GM21737 (cell line): ENCODE measurements around the gene MARCHF5.

Experiments
- ATAC-seq: cut with Tn5 transposase; IDR thresholded peaks from one replicate; pipeline ENCODE4 v1.9.1; 2021; ENCODE audit warnings: mild to moderate bottlenecking, moderate library complexity; ENCODE audit not compliant: unreplicated experiment

MARCHF5 gene, protein sequence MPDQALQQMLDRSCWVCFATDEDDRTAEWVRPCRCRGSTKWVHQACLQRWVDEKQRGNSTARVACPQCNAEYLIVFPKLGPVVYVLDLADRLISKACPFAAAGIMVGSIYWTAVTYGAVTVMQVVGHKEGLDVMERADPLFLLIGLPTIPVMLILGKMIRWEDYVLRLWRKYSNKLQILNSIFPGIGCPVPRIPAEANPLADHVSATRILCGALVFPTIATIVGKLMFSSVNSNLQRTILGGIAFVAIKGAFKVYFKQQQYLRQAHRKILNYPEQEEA

DNA sequence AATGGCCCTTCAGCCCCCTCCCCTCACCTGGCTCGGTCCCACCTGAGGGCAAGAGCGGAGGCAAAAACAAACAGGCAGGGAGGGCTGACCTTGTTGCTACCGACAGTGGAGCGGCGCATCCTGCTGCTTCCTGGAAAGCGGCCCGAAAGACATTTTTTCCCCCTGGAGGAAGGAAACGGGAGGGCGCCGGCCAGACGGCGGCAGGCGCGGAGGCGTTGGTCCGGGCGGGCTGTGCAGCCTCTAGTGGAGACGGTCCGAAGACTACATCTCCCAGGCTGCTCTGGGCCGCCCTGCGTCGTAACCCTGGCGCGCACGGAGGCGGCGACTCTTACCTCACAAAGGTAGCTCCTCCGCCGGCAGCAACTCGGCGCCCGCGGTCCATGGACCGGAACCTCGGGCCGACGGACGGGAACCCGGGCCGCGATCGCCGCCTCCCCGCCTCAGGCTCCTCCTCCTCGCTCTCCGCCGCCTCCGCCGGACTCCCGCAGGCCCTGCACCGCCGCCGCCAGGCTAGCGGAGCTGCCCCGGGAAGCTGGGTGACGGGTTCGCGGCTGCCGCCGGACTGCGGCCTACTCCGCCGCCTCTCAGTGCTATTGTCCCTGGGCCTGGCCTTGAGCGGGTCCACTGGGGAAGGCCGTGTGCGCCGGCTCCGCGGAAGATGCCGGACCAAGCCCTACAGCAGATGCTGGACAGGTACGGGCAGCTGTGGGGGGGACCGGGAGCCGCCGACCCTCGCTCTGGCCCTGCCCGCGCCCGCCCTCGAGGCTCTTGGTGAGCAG lies at the start of gene MARCHF5, which contains the start of gene CPEB3:
MARCHF5 (plus strand) TSS at position 331 of the 779 bp plus-strand sequence; CDS start at position 659, 328 bp downstream.
CPEB3 (minus strand) TSS at position 242 of the 779 bp plus-strand sequence. CDS start 50,728 bp downstream, outside the sequence.
- ATAC-seq = peak; percentile 99

DNA sequence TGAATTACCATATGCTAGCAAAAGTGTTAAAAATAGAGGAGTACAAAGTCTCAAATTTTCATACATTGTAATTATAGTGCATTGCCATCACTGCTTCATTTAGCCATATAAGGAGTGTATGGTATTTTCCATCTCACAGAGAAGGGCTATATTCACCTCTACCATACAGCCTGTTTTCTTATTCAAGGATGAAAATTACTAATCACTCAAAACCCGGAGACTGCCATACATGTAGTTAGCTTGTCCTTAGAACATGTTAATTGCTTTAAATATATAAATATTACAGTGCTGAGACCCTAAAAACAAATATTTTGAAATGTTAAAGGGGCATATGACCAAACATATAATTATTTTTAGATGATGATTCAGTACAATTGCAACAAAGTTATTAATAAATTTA lies 49.5 kb upstream of the MARCHF5 start:
- ATAC-seq = no peak

DNA sequence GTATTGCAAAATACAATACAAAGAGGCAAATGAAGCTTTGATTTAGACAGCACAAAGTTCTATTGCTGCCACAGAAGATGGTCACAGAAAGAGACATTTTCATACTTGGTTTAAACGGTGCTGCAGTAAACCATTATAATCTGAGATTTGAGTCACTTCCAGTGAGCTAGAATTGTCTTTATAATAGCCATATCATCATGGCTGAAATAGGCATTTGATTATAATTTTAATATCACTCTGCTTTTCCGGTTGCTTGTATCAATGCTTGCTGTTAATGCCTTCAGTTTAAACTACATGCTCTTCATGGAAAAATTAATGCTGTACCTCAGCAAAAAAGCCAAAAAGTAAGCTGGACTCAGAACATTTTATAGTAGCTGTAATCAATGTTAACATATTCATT lies 48.6 kb upstream of the MARCHF5 start:
- ATAC-seq = no peak

DNA sequence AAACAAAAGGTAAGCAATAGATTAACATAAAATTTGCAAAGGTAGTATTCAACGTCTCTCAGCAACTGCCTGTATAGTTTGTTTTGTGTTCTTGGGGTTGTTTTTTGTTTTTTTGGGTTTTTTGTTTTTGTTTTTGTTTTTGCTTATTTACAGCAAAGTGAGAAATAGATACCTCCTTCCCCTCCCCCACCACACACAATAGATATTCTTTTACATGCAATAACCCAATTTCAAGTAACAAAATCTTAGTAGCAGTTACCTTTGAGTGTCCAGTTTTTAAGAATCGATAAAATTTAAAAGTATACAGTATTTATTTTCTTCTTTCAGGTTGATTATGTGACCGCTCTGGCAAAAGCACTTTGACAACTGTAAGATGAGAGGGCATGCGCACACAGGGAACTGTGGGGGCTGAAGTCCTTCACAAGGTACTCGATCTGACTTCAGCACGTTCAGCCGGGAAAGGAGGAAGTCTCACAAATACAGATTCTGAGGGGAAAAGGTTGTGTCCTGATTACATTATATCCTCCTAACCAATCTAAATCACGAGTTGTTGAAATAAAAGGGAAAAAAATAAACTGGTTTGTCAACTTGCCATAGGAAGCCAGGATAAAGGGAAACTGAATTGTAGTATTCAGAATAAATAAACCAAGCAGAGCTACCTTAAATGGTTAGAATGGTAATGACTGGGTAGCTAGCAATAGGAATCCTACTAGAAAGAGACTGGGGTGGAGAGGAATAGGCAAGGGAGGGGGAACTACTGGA lies 47.9 kb upstream of the MARCHF5 start:
- no peak for ATAC-seq

DNA sequence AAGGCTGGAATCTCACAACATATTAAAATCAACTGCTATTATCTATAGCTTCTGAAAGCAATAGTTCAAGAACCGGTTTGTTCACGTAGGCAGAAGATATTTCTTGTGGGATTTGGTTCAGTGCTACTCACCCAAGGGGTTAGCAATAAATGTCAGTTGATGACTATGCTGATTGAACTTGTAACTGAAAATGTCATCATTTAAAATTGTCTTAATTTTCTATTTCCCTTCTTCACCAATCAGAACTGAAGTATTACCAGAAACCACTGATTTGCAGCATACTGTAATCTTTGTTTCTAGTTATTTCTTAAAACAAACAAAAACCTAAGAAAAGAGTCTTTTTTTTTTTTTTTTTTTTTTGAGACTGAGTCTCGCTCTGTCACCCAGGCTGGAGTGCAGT lies 46.2 kb upstream of the MARCHF5 start:
- no peak for ATAC-seq

DNA sequence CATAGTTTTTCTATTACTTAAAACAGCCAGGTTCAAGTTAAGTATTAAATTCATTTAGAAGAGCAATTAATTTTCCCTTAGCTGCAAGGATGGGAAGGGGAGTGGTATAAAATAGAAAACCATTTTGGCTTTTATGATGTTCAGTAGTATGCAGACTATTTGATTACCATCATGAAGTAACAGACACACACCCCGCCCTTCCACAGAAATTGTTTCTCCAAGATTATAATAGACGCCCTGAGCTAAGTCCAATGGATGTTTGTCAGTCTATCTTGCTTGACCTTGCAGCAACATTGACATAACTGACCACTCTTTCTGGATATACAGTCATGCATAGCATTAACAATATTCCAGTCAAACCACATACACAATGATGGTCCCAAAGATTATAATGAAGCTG lies 42.4 kb upstream of the MARCHF5 start:
- ATAC-seq = no peak

DNA sequence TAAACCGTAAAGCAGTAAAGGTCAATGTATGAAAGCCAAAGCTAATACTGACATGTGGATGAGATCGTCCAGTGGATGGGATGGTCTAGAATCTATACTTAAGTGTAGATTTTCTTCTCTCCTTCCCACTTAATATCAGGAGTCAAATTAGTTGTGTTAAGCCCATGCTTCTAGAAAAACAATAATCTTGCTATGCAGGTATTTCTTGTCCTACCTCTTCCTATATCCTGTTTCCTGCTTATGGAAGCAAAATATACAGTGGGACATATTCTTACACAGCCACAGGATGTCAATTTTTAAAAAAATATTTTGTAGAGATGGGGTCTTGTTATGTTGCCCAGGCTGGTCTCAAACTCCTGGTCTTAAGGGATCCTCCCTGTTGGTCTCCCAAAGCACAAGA lies 27.6 kb upstream of the MARCHF5 start:
- ATAC-seq = no peak

DNA sequence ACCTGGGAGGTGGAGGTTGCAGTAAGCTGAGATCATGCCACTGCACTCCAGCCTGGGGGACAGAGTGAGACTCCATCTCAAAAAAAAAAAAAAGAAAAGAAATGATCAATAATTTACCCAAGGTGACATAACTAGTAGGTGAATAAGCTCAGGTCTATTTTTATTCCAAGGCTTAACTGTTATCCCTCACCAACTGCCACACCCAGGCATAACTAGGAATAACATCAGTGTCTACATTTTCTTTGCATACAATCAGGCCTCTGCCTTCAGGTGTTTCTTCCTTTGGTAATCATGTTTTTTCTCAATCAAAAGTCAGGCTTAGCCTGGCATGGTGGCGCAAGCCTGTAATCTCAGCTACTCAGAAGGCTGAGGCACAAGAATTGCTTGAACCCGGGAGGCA lies 26.7 kb upstream of the MARCHF5 start:
- no peak for ATAC-seq

DNA sequence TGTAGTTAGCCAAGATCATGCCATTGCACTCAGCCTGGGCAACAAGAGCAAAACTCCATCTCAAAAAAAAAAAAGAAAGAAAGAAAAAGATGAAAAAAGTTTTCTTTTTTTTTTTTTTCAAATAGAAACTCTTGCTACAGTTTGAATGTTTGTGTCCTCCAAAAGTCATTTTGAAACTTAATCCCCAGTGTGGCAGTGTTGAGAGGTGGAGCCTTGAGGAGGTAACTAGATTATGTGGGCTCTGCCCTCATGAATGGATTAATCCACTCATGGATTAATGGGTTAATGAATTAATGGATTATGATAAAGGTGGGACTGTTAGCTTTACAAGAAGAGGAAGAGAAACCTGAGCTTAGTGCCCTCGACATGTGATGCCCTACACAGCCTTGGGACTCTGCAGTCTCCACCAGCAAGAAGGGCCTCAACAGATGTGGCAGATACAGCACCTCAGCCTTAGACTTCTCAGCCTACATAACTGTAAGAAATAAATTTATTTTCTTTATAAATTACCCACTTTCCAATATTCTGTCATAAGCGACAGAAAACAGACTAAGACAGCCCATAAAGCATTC lies 25.2 kb upstream of the MARCHF5 start:
- ATAC-seq = no peak

DNA sequence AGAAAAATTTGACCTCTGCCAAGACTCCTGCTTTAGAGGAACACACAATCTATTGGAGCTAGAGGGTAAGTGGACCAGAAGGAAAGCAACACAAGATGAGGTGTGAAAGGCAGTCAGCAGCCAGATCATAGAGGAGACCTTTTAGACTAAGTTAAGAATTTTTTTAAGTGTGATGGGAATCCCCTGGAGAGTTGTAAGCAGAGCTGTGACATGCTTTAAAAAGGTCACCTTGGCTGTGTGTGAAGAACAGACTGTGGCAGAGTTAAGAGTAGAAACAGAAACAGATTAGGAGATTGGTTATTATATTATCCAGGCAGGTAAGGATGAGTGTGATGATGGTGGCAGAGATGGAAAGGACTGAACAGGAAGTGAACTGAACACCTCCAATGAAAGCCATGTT lies 23.6 kb upstream of the MARCHF5 start:
- ATAC-seq = no peak

DNA sequence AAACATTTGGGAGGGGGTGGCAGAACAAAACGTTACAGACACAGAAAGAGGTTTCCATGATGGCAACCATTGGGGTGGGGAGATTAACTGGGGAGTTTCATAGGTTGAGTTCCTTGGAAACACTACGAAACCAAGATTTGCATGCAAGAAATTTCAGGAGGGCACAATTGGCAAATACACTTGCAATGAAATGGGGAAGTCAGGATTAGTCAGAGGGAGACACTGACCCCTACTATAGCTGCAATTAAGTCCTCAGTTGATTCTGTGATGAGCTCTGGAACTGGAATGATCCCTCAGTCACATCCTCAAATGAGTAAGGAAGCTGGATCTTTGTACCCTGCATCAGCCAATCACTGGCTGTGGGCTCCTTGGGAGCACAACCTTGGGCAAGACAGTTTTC lies 22.2 kb upstream of the MARCHF5 start:
- no peak for ATAC-seq

DNA sequence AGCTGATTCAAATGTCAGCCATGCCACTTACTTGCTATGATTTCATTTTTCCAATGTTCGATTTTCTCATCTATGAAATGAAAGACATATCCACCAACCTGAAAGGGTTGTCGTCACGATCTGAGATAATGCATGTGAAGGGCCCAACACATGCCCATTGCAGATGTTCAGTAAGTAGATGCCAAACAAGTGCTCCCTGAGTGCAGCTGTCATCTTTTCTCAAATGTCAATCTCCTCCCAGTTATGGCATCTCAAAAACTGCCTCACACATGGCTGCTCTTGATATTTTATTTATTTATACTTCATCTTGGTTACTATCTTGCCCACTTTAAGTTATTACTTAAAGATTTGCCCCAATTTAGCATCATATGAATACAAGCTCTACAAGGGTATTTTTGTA lies 16.9 kb upstream of the MARCHF5 start:
- ATAC-seq = no peak

DNA sequence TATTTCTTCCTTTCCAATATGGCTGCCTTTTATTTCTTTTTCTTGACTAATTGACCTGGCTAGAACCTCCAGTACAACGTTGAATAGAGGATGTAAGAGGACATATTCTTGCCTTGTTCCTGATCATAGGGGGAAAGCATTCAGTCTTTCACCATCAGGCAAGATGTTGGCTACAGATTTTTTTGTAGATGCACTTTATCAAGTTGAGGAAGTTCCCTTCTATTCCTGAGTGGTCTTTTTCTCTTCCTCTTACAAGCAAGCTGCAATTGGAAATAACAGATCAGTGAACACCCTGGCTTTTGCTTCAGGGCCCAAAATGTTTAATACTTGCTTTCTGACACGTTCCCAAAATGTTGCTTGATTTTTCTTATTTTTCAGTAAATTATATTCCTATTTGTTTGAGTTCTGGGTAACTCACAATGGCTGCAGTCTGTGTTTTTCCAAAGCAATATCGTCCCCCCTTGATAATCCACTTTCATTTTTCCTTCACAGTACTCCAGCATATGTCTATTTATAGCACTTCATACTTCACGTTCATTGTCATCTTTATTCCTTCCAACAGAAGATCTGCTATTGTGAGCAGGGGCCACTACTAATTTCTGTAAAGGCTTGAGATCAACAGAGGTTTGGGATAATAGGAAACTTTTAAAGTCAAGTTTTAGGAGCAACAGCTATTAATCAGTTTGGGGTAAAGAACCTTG lies 11.8 kb upstream of the MARCHF5 start:
- no peak for ATAC-seq

DNA sequence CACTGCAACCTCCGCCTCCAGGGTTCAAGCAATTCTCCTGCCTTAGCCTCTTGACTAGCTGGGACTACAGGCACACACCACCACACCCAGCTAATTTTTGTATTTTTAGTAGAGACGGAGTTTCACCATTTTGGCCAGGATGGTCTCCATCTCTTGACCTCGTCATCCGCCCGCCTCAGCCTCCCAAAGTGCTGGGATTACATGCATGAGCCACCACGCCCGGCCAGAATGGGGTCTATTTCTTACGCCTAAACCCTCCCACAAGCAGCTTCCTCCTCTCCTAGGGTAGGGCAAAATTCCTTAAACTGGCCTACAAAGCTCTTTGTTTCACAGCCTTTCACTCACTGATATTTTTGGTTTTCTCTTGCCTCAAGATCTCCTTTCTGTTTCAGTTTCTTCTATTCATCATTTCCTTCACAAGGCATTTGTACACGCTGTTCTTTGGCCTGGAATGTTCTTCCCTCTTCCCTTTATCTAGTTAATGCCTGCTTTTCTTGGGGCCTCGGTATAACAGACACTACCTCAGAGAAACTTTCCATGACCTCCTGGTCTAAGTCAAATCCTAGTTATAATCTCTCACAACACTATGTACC lies 6.8 kb upstream of the MARCHF5 start:
- no peak for ATAC-seq

DNA sequence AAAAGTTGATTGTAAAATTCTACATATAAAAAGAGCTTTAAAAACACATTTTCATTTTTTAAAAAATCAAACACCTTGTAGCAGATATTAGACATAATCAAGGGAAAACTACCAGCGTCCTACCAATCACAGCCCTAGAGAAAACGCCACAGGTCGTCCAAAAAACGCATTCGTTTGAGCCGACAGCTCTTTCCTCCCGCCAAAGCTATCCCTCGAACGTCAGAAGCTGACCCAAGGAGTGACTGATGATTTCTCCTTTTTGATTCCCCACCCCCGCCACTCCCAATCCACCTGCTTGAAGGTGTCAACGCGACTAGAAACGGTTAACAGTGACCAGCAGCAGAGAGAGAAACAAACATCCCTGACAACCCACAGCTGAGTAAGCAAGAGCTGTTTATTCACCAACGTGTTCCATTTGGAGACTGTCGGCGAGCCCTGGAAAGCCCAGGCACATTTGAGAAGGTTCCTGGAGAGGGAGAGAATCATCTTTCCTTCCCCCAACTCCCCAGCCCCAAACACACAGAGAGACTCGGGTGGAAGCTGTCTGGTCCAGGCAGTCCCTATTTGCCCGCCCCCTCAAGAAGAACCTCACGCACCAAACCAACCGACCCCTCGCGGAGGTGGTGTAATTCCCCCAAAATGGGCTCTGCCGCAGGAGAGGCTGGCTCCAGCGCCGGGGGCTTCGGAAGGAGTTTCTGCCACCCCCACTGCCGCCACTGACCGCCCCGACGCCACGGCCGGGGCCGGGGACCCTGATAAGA lies 711 bp upstream of the MARCHF5 start:
- ATAC-seq = no peak

DNA sequence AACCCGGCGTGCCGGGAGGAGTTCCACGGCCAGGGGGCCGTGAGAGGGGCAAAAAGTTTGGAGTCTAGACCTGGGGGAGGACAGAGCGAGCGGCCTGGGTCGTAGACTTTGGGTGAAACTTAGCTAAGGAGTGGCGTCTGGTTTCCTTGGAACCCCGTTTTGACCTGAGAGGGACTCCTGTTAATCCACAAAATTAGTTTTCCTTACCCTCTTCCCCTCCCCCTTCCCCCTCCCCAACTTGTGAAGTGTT lies 574 bp downstream of the MARCHF5 start:
- ATAC-seq = no peak

DNA sequence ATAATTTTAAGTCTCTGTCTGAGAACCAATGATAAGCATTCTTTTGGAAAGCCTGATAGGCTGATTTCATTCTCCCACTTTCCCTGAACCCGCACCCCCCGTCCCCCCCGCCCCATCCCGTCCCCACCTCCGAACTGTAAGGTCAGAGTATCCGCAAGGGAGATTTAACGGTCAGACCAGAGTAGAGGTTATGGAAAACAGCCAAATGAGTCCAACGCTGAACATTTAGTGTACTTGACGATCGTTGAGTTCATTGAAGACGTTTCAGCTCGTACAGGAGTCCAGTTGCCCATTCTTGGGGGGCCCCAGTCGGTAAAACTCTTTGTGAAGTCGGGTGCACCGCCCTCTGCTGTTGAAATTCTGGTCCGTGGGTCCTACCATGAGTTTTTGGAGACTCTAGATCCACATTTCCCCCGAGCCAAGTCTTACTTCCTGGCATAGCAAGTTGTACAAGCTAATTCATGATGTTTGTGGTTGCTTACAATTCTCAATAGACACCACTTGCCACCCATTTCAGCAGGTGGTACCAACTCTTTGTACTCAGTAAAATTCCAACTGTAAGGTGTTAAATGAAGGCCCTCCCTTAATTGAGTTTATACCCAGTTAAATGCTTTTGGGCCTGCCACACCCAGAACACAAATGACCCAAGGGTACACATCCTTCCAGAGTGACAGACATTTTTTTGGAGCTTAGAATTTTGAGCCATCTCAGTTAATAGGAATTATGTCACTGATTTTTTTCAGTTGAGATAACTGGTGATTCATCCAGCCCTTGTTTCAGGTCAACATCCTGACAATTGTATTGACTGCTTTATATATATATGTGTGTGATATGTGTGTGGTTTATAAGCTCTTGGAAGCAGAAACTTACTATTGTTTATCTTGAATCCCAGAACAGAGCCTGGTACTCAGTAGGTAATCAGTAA lies 1.2 kb downstream of the MARCHF5 start:
- ATAC-seq = no peak

DNA sequence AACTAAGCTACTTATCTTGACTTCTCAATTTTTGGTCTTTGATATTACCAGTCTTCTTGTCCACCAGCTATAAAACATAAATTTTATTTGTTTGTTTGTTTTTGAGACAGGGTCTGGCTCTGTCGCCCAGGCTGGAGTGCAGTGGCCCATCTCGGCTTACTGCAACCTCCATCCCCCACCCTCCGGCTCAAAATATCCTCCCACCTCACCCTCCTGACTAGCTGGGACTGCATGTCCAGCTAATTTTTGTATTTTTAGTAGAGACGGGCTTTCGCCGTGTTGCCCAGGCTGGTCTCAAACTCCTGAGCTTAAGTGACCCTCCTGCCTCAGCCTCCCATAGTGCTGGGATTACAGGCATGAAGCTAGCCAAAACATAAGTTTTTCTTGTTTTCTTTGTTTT lies 7.5 kb downstream of the MARCHF5 start:
- no peak for ATAC-seq

DNA sequence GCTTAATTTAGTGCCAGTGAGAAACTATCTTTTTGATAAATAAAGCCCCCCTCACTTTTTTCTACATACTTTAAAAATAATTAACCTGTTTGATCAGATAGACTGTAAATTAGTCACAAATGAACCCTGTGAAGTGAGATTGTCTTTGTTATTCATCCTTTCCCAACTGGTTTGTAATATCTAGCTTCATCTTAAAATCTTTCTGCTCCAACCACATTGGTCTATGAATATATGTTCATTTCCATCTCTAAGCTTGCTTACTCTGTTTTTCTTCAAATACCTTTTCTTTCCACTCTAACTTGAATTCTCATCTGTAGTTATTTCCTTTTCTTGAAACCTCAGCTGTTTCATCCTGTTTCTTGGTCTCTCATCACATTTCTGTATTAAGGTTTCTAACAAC lies 12.1 kb downstream of the MARCHF5 start:
- no peak for ATAC-seq
